HG02623 (cell line): Measurements from ENCODE around the gene MFRP.
A peak's percentile ranks its signal among the peaks of the same experiment; 100 is the strongest.

Source experiments
- ATAC-seq: cut with Tn5 transposase; IDR thresholded peaks from one replicate; pipeline ENCODE4 v1.9.1; 2021; ENCODE audit warnings: moderate library complexity; ENCODE audit not compliant: unreplicated experiment

MFRP gene

GRCh38 chr11:119338965-119339588 lies 7.4 kb downstream of the MFRP start:
- no peak for ATAC-seq

GRCh38 chr11:119338318-119338890 lies 8.1 kb downstream of the MFRP start:
- ATAC-seq: no peak

GRCh38 chr11:119337581-119338317 lies 8.8 kb downstream of the MFRP start:
- no peak for ATAC-seq

GRCh38 chr11:119336744-119337469 lies 9.6 kb downstream of the MFRP start:
- no peak for ATAC-seq

GRCh38 chr11:119335655-119336543 lies 10.6 kb downstream of the MFRP start:
- ATAC-seq: no peak

GRCh38 chr11:119335091-119335654 lies 11.3 kb downstream of the MFRP start:
- ATAC-seq: no peak

GRCh38 chr11:119334174-119334930 lies 12.2 kb downstream of the MFRP start, which contains the start of gene RNF26:
Gene RNF26, plus strand, starts transcription at chr11:119334527. Its CDS starts 596 bp downstream, at chr11:119335123.
- ATAC-seq: peak; percentile 94

GRCh38 chr11:119332111-119332765 lies 14.3 kb downstream of the MFRP start:
- no peak for ATAC-seq

GRCh38 chr11:119330237-119330636 lies 16.3 kb downstream of the MFRP start:
- ATAC-seq: no peak

- no peak for ATAC-seq
Measured at GRCh38 chr11:119329320-119329719, 17.2 kb downstream of the MFRP start.

GRCh38 chr11:119324189-119324588 lies 22.3 kb downstream of the MFRP start:
- ATAC-seq: no peak

- no peak for ATAC-seq
Measured at GRCh38 chr11:119323532-119324033, 22.9 kb downstream of the MFRP start.

- ATAC-seq: no peak
Measured at GRCh38 chr11:119322921-119323531, 23.5 kb downstream of the MFRP start.

GRCh38 chr11:119322360-119322739 lies 24.2 kb downstream of the MFRP start:
- ATAC-seq: no peak

- ATAC-seq: peak; percentile 46
Measured at GRCh38 chr11:119320776-119321524, 25.6 kb downstream of the MFRP start.

- no peak for ATAC-seq
Measured at GRCh38 chr11:119320240-119320775, 26.2 kb downstream of the MFRP start.

- no peak for ATAC-seq
Measured at GRCh38 chr11:119319700-119320239, 26.7 kb downstream of the MFRP start.
